ENCODE results near the gene NCK2.

- TF ChIP-seq POLR2AphosphoS5 (IDR thresholded peaks at IDR 0.05) (no peak), CTCF (IDR thresholded peaks at IDR 0.05) (no peak), POLR2A (IDR thresholded peaks at IDR 0.05; ENCODE audit: low read depth) (no peak), EP300 (IDR thresholded peaks at IDR 0.05) (no peak)
Measured at GRCh38 chr2:105842555-105842954, 97.8 kb downstream of the NCK2 start.
